Activated CD8-positive, alpha-beta T cell treated with anti-CD3 and anti-CD28 coated beads for 36 hours (primary cell): ENCODE data around the gene ATP10A. TPM values are rescaled to one million over a fixed set of nuclear protein-coding genes. Genes with fewer than 3 reads are reported as not detected.

ENCODE experiments used
- ATAC-seq: fragments of 200-7000 bp; cut with Tn5 transposase; one replicate; pipeline ENCODE4 v1.10.0; 2021; ENCODE audit warnings: mild to moderate bottlenecking, moderate library complexity
- CTCF ChIA-PET: fragments of 350-600 bp; sonication (Branson Sonifier 250); formaldehyde crosslinking; loops from one replicate; lab custom pipeline; 2021; ENCODE audit warnings: antibody characterized with exemption; lab: Charles Lee
- POLR2A ChIA-PET: fragments of 350-600 bp; sonication (Branson Sonifier 250); formaldehyde crosslinking; loops from one replicate; lab custom pipeline; 2021; ENCODE audit warnings: antibody characterized with exemption; lab: Charles Lee
- DNase-seq: peaks from one replicate; pipeline ENCODE4 v3.0.0-alpha.2; 2020
- H3K27ac Mint-ChIP-seq: one replicate; pipeline ENCODE4 v1.8.0; 2021; ENCODE audit warnings: mild to moderate bottlenecking, mixed read lengths
- H3K27me3 Mint-ChIP-seq: one replicate; pipeline ENCODE4 v1.8.0; 2021; ENCODE audit warnings: mixed read lengths
- H3K36me3 Mint-ChIP-seq: one replicate; pipeline ENCODE4 v1.8.0; 2021; ENCODE audit warnings: low read depth, mixed read lengths
- H3K4me1 Mint-ChIP-seq: one replicate; pipeline ENCODE4 v1.8.0; 2021; ENCODE audit warnings: low read depth, mixed read lengths
- H3K4me3 Mint-ChIP-seq: one replicate; pipeline ENCODE4 v1.8.0; 2021; ENCODE audit warnings: mild to moderate bottlenecking, moderate library complexity, mixed read lengths
- H3K9me3 Mint-ChIP-seq: one replicate; pipeline ENCODE4 v1.8.0; 2021; ENCODE audit warnings: mixed read lengths
- intact Hi-C: fragments of 100-400 bp; cut with micrococcal nuclease; formaldehyde crosslinking; loops from one replicate; pipeline ENCODE4 v1.10.0; 2022
- total RNA-seq, 2 experiments: library from RNA; stranded (reverse); gene quantifications; one replicate each; pipeline ENCODE4 v1.2.3, GENCODE V29; 2021
- TF ChIP-seq, protein P1 (sequence below): fragments of 200-600 bp; IDR thresholded peaks from one replicate; pipeline ENCODE4 v1.8.0; 2022; ENCODE audit warnings: antibody characterized with exemption, mild to moderate bottlenecking

ATP10A gene
- total RNA-seq, 2 experiments from 2014 or later, result 17.8 to 21.0 TPM

DNA sequence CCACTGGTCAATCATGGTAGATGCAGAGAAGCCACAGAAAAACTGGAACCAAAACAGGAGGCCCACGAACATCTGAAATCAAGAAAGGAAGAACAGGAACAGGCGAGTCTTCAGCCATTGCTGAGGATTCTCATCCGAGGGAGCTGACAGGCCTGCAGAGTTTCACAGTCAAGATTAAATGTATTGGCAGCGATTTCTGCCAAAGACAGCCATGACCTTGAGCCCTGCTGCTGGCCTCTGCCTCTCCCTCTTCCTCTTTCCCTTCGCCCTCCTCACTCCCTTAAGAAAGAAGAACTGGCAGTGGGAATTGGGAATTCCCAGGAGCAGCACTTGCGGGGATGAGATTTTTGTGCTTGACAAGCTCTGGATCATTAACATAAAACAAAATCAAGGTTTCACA is 179.7 kb downstream of the ATP10A start:
- TF ChIP-seq, protein P1, sequence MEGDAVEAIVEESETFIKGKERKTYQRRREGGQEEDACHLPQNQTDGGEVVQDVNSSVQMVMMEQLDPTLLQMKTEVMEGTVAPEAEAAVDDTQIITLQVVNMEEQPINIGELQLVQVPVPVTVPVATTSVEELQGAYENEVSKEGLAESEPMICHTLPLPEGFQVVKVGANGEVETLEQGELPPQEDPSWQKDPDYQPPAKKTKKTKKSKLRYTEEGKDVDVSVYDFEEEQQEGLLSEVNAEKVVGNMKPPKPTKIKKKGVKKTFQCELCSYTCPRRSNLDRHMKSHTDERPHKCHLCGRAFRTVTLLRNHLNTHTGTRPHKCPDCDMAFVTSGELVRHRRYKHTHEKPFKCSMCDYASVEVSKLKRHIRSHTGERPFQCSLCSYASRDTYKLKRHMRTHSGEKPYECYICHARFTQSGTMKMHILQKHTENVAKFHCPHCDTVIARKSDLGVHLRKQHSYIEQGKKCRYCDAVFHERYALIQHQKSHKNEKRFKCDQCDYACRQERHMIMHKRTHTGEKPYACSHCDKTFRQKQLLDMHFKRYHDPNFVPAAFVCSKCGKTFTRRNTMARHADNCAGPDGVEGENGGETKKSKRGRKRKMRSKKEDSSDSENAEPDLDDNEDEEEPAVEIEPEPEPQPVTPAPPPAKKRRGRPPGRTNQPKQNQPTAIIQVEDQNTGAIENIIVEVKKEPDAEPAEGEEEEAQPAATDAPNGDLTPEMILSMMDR, result no peak
- H3K27me3 Mint-ChIP-seq, result no peaks in the 10 kb centered on the region
- ChIA-PET CTCF (no interaction called here), POLR2A (no interaction called here)
- H3K4me3 Mint-ChIP-seq, result no peak overlapping the region
- intact Hi-C loops, result no loop called here
- no peak for DNase-seq
- H3K9me3 Mint-ChIP-seq, result no peaks in the 10 kb centered on the region
- no peak for ATAC-seq
- no peaks in the 10 kb centered on the region for H3K4me1 Mint-ChIP-seq
- H3K36me3 Mint-ChIP-seq, result peaks cover 33% of the 10 kb centered on the region
- no peak overlapping the region for H3K27ac Mint-ChIP-seq

DNA sequence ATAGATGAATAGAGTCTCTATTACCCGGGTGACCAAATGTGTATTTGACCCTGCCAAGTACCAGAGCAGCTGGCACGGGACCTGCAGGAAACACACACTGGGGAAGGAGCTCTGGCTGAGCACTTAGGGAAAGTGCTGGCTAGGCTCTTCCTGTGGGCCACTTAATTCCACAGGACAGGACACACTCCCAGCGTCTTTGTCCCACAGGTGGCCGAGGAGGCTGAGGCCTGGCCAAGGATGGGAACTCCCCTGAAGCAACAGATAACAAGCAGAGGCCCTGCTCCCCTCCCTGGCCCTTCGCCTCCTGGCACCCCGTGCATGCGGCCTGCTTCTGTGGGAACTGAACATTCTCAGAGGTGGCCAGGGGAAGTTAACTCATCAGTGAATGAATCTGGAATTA is 180.8 kb downstream of the ATP10A start:
- CTCF ChIA-PET, result no interaction called here
- no peak overlapping the region for H3K27ac Mint-ChIP-seq
- H3K9me3 Mint-ChIP-seq, result no peaks in the 10 kb centered on the region
- H3K27me3 Mint-ChIP-seq, result no peaks in the 10 kb centered on the region
- POLR2A ChIA-PET, result no interaction called here
- no peak for DNase-seq
- TF ChIP-seq, protein P1, result no peak
- H3K4me3 Mint-ChIP-seq, result no peak overlapping the region
- intact Hi-C loops, result no loop called here
- H3K4me1 Mint-ChIP-seq, result no peaks in the 10 kb centered on the region
- peaks cover 31% of the 10 kb centered on the region for H3K36me3 Mint-ChIP-seq
- ATAC-seq, result no peak

DNA sequence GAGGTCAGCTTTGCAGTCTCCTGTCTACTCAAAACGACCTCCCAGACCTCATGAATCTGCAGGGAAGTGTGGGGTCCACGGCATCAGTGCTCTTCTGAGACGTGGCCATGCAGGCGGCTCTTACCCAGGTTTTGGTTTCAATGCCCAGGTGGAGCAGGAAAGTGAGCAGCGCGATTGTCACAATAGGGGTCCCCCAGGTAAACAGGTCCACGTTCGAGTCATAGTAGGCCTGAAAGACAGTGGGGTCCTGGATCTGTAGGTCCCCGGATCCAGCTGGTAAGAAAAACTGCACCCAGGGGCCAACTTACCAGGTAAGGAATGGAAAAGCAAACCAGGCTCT is 182.5 kb downstream of the ATP10A start:
- intact Hi-C loops, result no loop called here
- Mint-ChIP-seq H3K27me3 (no peaks in the 10 kb centered on the region), H3K9me3 (no peaks in the 10 kb centered on the region), H3K36me3 (peaks cover 31% of the 10 kb centered on the region), H3K4me1 (no peaks in the 10 kb centered on the region), H3K4me3 (no peak overlapping the region), H3K27ac (no peak overlapping the region)
- TF ChIP-seq, protein P1, result no peak
- DNase-seq, result no peak
- ChIA-PET CTCF (no interaction called here), POLR2A (no interaction called here)
- no peak for ATAC-seq

DNA sequence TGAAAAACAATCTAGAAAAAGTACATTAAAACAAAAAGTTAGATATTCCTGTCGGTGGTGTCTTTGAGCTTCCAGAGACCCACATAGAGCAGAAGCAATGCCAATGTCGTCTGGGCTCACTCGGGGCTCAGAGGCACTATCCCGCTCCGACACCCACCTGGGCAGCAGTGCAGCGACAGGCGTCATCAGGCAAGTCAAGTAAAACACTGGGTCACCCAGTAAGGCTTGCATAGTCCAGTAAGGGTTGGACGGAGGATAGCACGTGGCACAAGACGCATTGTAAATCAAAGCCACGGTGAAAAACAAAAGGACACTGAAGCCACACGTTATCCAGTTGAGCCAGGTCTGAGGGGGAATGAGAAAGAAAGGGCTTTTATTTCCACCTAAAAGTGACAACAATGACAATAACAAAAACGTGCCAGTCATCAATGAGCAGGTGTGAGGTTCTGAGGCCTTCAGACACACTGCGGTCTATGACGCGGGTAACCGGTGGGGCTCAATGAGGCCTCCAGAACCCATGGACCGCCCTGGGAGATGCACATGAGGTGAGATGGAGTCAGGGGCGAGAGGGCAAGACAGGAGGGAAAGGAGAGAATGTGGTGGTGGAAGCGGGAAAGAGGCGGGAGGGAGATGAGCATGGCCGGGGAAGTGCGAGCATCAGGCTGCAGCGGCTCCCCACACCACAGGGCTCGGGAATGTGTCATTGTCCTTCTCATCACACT is 183.0 kb downstream of the ATP10A start:
- ChIA-PET CTCF (interaction anchor here (0.6 kb wide), 1 partner anchor 427 kb away, joined by 3 read pairs; no protein-coding TSS in a partner anchor), POLR2A (no interaction called here)
- Mint-ChIP-seq H3K36me3 (peaks cover 29% of the 10 kb centered on the region), H3K27ac (no peak overlapping the region), H3K9me3 (no peaks in the 10 kb centered on the region), H3K4me3 (no peak overlapping the region), H3K27me3 (no peaks in the 10 kb centered on the region), H3K4me1 (no peaks in the 10 kb centered on the region)
- TF ChIP-seq, protein P1, result no peak
- no peak for DNase-seq
- intact Hi-C loops, result no loop called here
- ATAC-seq, result no peak

DNA sequence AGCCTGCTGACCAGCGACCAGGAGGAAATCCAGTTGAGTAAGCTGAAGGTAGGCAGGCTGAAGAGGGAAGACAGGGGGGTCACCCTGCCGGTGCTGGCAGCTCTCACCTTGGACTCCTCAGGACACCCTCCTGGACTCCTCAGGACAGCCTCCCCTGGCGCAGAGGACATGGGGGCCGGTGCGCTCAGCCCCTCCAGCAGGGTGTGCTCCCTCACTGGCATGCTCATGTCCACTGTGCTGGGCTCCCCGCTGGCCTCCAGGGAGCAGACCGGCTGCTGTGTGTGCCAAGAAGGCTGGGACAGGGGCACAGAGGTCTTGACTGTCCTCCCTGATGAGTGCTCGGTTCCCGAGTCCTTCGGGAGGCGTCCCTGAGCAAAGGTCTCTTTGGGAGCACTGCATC is 183.6 kb downstream of the ATP10A start:
- Mint-ChIP-seq H3K9me3 (no peaks in the 10 kb centered on the region), H3K4me1 (no peaks in the 10 kb centered on the region), H3K4me3 (no peak overlapping the region), H3K36me3 (peaks cover 25% of the 10 kb centered on the region), H3K27ac (no peak overlapping the region), H3K27me3 (no peaks in the 10 kb centered on the region)
- intact Hi-C loops, result no loop called here
- no peak for DNase-seq
- TF ChIP-seq, protein P1, result no peak
- ATAC-seq, result no peak
- ChIA-PET POLR2A (no interaction called here), CTCF (interaction anchor here (0.6 kb wide), 1 partner anchor 426 kb away, joined by 3 read pairs; no protein-coding TSS in a partner anchor)
